ENCODE data around the gene RLBP1.
"Not testable (repeated sequence)": the region's sequence is repeated elsewhere in the genome, so short reads cannot be mapped to it uniquely, and the experiment has no call there.

The RLBP1 gene

DNA sequence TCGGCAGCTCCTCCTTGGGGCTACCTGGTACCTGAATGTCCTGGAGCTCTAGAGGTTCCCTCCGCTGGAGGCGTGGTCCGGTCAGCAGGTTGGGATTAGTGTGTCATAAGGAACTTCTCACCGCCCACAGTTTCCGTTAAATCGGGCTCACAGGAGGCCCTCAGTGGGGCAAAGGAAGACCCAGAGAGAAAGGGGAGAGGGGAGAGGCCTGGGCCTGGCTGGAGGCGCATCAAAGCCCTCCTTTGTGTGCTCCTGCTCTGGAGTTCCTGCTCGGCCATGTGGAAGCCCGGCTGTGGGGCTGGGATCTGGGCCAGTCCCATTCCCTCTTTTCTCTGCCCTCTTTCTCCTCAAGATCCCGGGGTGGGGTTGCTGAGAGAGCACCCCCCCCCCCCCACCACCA, at the start of gene RLBP1:
RLBP1 (minus strand) TSS at position 37 of the 400 bp plus-strand sequence. CDS start 2,604 bp downstream, outside the sequence.
- FAIRE-seq: no peak

GRCh38 chr15:89250142-89250541, 28.8 kb upstream of the RLBP1 start:
- not testable (repeated sequence) for FAIRE-seq

- FAIRE-seq: no peak
Measured at GRCh38 chr15:89248584-89248983, 27.2 kb upstream of the RLBP1 start.

DNA sequence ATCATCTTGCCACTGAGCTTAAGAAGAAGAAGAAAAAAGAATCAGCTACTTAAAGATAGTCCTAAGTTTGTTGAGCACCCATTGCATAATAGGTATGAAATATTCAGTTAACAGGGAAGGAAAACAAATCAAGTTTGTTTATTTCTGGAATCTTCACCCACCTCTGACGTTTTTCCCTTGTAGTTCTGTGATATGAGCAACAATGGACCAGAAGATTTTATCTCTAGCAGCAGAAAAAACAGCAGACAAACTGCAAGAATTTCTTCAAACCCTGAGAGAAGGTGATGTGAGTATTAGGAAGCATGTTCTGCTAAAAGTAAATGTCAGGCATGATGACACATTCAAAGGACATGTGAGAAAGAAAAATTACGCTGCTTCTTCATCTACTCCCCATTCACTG, 26.1 kb upstream of the RLBP1 start:
- no peak for FAIRE-seq

GRCh38 chr15:89244574-89244903, 23.2 kb upstream of the RLBP1 start:
- no peak for FAIRE-seq

- no peak for FAIRE-seq
Measured at GRCh38 chr15:89243691-89244573, 22.6 kb upstream of the RLBP1 start, which contains the start of gene FANCI. Gene FANCI, plus strand, starts transcription at chr15:89243979. Its CDS starts 3,669 bp downstream, at chr15:89247648.

DNA sequence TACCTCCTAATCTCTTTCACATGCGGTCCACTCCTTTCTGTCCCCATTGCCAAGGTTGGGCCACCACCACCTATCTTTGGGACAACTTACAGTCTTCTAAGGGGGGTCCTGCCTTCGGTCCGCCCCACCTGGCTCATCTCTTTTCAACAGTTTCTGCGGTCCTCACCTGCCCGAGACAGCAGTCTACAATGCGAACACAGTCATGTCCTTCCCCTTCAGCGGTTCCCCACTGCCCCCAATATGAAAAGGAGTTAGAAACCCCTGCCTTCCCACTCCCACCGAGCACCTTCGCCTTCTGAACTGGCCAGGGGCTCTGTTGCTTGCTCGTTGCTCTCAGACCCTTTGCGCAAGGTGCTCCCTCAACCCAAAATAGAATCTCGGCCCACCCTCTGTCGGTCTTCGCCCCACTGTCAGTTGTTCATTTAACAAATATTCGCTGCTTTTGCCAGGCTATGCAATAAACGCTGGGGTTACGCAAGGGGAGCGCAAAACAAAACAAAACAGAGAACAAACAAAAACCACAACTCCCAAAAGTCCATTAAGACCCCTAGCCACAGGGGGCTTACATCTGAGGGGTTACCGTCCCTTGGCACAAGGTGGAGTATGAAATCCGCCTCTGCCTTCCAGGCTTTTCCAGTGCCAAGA, 21.8 kb upstream of the RLBP1 start:
- no peak for FAIRE-seq

DNA sequence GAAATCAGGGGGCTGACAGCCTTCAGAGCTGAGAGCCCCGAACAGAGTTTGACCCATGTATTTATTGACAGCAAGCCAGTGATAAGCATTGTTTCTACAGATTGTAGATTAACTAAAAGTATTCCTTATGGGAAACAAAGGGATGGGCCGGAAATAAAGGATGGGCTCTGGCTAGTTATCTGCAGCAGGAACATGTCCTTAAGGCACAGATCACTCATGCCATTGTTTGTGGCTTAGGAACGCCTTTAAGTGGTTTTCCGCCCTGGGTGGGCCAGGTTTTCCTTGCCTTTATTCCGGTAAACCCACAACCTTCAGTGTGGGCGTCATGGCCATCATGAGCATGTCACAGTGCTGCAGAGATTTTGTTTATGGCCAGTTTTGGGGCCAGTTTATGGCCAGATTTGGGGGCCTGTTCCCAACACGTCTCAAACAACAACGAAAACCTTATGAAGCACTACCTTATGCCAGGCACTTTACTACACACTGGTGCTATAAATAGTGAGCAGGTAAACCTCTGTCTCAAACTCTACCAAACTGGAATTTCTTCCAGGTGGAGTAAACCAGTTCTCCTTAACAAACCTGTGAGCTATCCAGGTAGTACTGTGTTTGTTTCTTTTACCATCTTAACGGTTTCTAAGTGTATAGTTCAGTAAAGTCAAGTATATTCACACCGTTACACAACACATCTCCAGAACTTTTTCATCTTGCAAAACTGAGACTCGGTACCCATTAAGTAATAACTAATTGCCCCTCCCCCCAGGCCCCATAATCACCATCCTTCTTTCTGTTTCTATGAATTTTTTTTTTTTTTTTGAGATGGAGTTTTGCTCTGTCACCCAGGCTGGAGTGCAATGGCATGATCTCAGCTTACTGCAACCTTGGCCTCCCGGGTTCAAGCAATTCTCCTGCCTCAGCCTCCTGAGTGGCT, 18.8 kb upstream of the RLBP1 start:
- FAIRE-seq: not testable (repeated sequence)

DNA sequence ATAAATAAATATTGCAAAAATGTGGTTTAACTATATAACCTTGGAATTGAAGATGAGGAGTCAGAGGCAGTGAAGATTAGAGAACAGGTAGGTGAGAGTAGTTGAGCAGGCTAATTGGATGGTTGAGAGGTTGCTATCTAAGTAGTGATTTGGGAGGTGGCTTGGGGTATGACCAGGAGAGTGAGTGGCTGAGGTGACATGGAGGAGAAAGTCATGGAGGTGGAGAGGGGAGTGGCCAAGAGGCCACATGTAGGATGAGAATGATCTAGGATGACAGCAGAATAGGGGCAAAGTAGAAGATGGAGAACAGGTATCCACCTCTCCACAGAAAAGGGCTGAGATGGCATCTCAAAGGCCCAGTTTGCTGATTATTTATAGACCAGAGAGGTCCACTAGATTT, 10.5 kb upstream of the RLBP1 start:
- FAIRE-seq: no peak

DNA sequence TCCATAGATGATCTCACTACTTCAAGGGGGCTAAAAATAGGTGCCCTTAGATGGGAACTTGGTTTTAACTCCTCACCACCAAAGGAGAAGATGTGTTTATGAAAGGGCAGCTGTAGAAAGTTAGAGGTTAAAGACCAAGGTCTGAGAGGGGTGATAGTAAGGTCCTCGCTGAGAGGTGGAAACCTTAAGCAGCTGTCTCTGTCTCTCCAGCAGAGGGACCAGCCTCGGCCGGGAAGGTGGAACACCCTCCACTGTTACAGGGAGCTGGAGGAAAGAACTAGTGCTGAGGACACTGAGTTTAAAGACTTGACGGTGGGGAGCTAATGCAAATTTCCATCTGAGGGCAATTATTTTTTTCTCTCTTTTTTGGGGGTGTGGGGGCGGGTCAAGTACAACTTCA, 8.9 kb upstream of the RLBP1 start:
- FAIRE-seq: no peak

DNA sequence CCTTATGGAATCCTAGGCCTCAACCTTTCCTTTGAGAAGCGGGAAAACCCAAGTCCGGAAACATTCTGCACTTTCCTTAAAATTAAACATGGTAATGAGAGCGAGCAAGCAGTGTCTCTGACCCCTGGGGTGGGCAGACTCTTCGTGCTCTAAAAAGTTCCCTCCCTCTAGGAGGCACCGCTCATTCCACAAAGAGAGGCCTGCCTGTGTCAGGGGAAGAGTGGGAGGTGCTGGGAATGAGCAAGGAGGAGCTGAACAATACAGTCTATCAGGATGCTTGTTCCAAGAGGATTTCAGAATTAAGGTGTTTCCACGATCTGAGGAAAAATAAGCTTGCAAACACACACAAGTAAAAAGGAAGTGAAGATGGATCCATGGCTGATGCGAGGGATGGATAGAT, 6.0 kb upstream of the RLBP1 start:
- FAIRE-seq: no peak

DNA sequence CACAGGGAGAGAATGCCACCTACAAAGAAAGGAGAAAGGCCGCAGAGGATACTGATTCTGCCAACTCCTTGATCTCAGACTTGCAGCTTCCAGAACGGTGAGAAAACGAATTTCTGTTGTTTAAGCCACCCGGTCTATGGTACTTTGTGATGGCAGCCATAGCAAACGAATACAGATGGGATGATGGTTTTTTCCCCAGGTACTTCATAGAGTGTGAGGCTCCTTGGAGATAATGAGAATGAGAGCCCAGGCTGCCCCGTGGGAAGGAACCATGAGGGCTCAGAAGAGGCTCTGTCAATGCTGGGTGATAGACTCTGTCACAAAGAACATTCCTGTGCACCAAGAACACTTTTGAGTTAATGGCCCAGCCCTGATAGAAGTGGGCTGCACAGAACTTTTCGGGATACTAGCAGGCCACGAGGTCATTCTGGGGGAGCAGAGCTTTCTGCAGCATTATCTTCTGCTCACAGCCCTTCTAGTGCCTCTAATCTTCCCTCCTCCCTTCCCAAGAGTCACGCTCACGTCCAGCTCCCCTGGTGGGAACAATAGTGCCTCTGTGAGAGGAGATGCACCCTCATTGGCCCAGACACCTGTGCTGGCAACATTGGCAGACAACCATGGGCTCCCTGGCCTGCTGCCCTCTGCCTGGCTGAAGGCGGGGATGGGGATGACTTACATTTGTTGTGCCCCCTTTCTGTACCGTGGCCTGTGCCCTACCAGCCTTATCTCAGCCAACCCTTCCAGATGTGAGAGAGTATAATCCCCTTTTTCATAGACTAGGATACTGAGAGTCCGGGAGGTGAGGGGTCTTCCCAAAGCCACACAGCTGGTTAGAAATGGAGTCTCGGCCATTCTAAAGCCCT, 5.2 kb upstream of the RLBP1 start:
- no peak for FAIRE-seq

DNA sequence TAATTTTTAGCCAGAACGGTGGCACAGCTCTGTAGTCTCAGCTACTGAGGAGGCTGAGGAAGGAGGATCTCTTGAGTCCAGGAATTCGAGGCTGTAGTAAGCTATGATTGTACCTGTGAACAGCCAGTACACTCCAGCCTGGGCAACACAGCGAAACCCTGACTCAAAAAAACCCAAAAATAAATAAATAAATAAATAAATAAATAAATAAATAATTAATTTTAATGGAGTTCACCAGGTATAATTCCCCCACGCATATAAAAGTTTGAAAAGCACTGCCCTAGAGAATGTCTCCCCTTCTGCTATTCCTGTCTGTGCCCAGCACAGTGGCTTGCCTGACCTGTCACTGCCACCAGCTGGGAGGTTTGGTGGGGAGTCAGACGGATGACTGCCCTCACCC, 4.2 kb upstream of the RLBP1 start:
- FAIRE-seq: no peak

DNA sequence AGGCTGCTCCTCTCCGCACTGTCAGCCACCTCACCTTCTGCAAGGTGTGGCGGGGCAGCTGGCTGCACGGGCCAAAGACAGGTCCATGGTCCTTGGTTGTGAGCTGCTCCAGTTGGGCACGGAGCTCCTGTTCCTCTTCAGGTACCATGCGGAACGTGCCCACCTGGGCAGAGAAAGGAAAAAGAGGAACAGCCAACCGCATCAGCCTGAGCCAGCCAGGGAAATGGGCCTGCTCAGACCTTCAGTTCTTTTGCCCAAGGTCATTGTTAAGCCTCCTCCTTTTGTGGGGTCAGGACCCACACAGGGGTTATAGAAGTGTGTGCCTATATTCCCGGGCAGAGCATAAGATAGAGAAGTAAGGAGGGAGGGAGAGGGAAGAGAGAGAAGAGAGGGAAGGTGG, 2.8 kb downstream of the RLBP1 start:
- FAIRE-seq: no peak

- no peak for FAIRE-seq
Measured at GRCh38 chr15:89217686-89218376, 3.5 kb downstream of the RLBP1 start.

GRCh38 chr15:89217031-89217430, 4.3 kb downstream of the RLBP1 start:
- FAIRE-seq: no peak

DNA sequence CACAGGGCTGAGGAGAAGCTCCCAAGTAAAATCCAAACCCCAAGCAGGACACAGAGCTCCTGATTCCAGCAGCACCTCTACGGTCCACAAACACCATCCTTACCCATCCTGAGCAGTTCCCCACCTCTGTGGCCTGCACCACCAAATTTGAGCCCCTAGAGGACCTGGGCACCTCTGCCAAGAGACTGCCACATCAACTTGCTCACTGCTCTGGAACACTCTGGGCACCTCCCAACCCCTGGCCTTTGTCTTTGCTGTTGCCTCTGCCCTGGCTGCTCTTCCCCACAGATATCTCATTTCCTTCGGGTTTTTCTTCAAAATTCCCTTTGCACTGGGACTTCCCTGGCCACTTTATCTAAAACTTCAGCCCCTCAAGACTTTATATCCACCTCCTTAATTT, 5.8 kb downstream of the RLBP1 start:
- no peak for FAIRE-seq

DNA sequence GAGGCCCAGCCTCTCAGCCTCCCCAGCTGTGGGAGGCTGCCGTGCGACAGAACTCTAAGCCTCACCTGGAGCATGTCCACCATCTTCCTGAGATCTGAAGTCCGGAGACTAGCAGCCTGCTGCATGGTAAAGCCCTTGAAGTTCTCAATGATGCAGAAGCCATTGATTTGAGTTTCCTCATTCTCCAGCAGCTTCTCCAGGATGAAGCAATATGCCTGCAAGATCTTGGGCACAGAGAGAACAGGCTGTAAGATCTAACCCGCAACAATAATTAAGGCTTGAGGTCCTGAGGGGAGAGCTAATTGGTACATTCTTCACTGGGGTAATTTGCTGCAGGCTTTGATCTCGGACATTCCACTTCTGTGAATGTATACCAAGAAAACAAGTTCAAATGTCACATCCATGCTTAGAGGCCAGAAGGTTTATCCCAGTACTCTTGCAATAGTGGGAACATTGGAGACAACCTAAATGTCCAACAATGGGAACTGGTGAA, 9.7 kb downstream of the RLBP1 start:
- no peak for FAIRE-seq

GRCh38 chr15:89209057-89209456, 12.3 kb downstream of the RLBP1 start:
- no peak for FAIRE-seq

DNA sequence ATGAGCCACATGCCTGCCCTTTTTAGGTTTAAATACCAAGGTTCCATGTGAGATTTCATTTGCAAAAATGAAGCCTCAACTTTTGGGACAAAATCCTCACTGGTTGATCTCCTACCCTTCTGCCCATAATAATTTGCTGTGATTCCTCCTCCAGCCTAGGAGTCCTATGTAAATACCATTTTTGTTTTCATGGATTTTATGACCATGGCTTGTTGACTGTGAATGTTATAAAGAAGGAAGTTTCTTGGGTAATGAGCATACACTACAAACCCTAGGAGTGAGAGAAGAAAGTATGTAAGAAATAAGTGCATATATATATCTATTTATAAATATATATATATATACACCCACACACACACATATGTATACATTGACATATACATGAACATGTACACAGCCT, 13.1 kb downstream of the RLBP1 start:
- FAIRE-seq: no peak

- no peak for FAIRE-seq
Measured at GRCh38 chr15:89206908-89207331, 14.5 kb downstream of the RLBP1 start.
